Panc1 (cell line): ENCODE results near the gene PDE4A.

Experiments
- TCF7L2 ChIP-seq: IDR thresholded peaks from 2 replicates; pipeline ENCODE4 v1.6.1; 2011; ENCODE audit warnings: mild to moderate bottlenecking, low read depth, low read length, inconsistent platforms
- TF ChIP-seq, protein P1 (sequence below): fragments of 450-650 bp; IDR thresholded peaks from 2 replicates; pipeline ENCODE4 v1.5.1; 2017; ENCODE audit warnings: mild to moderate bottlenecking

GRCh38 chr19:10374931-10375330, 45.4 kb upstream of the PDE4A start:
- TF ChIP-seq, protein P1, sequence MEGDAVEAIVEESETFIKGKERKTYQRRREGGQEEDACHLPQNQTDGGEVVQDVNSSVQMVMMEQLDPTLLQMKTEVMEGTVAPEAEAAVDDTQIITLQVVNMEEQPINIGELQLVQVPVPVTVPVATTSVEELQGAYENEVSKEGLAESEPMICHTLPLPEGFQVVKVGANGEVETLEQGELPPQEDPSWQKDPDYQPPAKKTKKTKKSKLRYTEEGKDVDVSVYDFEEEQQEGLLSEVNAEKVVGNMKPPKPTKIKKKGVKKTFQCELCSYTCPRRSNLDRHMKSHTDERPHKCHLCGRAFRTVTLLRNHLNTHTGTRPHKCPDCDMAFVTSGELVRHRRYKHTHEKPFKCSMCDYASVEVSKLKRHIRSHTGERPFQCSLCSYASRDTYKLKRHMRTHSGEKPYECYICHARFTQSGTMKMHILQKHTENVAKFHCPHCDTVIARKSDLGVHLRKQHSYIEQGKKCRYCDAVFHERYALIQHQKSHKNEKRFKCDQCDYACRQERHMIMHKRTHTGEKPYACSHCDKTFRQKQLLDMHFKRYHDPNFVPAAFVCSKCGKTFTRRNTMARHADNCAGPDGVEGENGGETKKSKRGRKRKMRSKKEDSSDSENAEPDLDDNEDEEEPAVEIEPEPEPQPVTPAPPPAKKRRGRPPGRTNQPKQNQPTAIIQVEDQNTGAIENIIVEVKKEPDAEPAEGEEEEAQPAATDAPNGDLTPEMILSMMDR = no peak
- no peak for TF ChIP-seq TCF7L2
